HL-60 (cell line): ENCODE results near the gene TET2.

Experiments
- SPI1 ChIP-seq: IDR thresholded peaks from 2 replicates; pipeline ENCODE4 v1.6.1; 2012; ENCODE audit warnings: low read depth, mild to moderate bottlenecking, borderline replicate concordance
- TF ChIP-seq, protein P1 (sequence below): IDR thresholded peaks from one replicate; pipeline ENCODE4 v1.5.1; 2011; ENCODE audit warnings: low read length, control low read depth, inconsistent platforms; ENCODE audit not compliant: insufficient read depth

DNA sequence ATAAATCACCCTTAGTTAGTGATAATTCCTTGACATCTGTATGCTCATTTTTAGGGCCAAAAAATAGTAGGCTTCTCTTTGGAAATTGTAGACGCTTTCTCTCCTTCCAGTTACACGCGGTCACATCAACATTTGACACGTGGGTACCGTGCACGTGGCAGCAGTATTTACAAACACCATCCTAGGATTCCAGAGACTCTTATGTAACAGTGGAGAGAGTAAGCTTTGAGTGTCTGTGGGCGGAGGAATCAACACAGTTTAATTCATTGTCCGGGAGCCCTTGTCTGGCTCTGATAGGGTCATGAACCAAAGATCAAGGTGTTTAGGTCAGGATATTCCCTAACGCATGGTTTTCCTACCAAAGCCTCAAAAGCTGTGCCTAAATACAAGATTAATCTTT, 12.2 kb downstream of the TET2 start:
- TF ChIP-seq SPI1, result no peak
- TF ChIP-seq, protein P1, sequence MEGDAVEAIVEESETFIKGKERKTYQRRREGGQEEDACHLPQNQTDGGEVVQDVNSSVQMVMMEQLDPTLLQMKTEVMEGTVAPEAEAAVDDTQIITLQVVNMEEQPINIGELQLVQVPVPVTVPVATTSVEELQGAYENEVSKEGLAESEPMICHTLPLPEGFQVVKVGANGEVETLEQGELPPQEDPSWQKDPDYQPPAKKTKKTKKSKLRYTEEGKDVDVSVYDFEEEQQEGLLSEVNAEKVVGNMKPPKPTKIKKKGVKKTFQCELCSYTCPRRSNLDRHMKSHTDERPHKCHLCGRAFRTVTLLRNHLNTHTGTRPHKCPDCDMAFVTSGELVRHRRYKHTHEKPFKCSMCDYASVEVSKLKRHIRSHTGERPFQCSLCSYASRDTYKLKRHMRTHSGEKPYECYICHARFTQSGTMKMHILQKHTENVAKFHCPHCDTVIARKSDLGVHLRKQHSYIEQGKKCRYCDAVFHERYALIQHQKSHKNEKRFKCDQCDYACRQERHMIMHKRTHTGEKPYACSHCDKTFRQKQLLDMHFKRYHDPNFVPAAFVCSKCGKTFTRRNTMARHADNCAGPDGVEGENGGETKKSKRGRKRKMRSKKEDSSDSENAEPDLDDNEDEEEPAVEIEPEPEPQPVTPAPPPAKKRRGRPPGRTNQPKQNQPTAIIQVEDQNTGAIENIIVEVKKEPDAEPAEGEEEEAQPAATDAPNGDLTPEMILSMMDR, result no peak
